SK-N-SH (cell line): ENCODE measurements around the gene RASD2. TPM values are rescaled to one million over a fixed set of nuclear protein-coding genes. Genes with fewer than 3 reads are reported as not detected.

Source experiments
- CTCF ChIA-PET: fragments of 300-600, 350-600 bp; formaldehyde crosslinking; extraction: SDS; loops from one replicate; lab custom pipeline; 2021; lab: Yijun Ruan, JAX
- POLR2A ChIA-PET: fragments of 350-600 bp; sonication (Branson Sonifier 250); formaldehyde crosslinking; extraction: SDS; loops from one replicate; lab custom pipeline; 2020; ENCODE audit warnings: antibody characterized with exemption, inconsistent platforms; lab: Yijun Ruan, JAX
- DNase-seq: peaks from one replicate; pipeline ENCODE4 v3.0.0; 2012
- H2AFZ ChIP-seq: fragments of 200-600 bp; sonication (generic); 2 replicates; pipeline ENCODE4 v1.8.1; 2016; ENCODE audit warnings: antibody characterized with exemption, mild to moderate bottlenecking, low read depth
- H3F3A ChIP-seq: fragments of 200-600 bp; sonication (generic); replicated peaks from 2 replicates; pipeline ENCODE3; 2016; ENCODE audit warnings: antibody characterized with exemption, mild to moderate bottlenecking; ENCODE audit not compliant: insufficient read depth
- H3K27ac ChIP-seq, 2 experiments: fragments of 200-500 bp in 1 of 2; fragments of 200-600 bp in 1 of 2; sonication (Bioruptor generic) in 1 of 2; sonication (generic), shearing (Covaris generic) in 1 of 2; 2 replicates each; pipeline versions ENCODE4 v1.5.1 to v1.6.1; 2014 to 2016; ENCODE audit warnings: low read depth in 2 of 2, inconsistent platforms in 1 of 2, low read length in 1 of 2, mild to moderate bottlenecking in 1 of 2, mixed read lengths in 1 of 2
- H3K27me3 ChIP-seq: fragments of 200-600 bp; sonication (generic), shearing (Covaris generic); 2 replicates; pipeline ENCODE4 v1.6.1; 2016; ENCODE audit warnings: mixed run types; ENCODE audit not compliant: insufficient read depth
- H3K36me3 ChIP-seq, 2 experiments: fragments of 200-500 bp in 1 of 2; fragments of 200-600 bp in 1 of 2; sonication (Bioruptor generic) in 1 of 2; sonication (generic) in 1 of 2; replicated peaks in 1 of 2; 2 replicates each; pipeline versions ENCODE3 to v1.5.1; 2014 to 2016; ENCODE audit warnings: low read length in 1 of 2, mild to moderate bottlenecking in 1 of 2; ENCODE audit not compliant: insufficient read depth in 2 of 2, control insufficient read depth in 1 of 2
- H3K4me1 ChIP-seq, 2 experiments: fragments of 200-500 bp in 1 of 2; fragments of 200-600 bp in 1 of 2; sonication (Bioruptor generic) in 1 of 2; sonication (generic), shearing (Covaris generic) in 1 of 2; 2 replicates each; pipeline versions ENCODE4 v1.5.1 to v1.6.1; 2014 to 2016; ENCODE audit warnings: low read depth in 1 of 2, low read length in 1 of 2, mixed run types in 1 of 2; ENCODE audit not compliant: insufficient read depth in 2 of 2, control insufficient read depth in 1 of 2
- H3K4me2 ChIP-seq: fragments of 200-600 bp; sonication (generic), shearing (Covaris generic); 2 replicates; pipeline ENCODE4 v1.6.1; 2017; ENCODE audit warnings: mixed run types
- H3K4me3 ChIP-seq, 2 experiments: fragments of 200-500 bp in 1 of 2; fragments of 200-600 bp in 1 of 2; sonication (Bioruptor generic) in 1 of 2; sonication (generic), shearing (Covaris generic) in 1 of 2; 2 replicates each; pipeline versions ENCODE4 v1.5.1 to v1.8.1; 2014 to 2016; ENCODE audit warnings: low read depth in 2 of 2, inconsistent platforms in 1 of 2, low read length in 1 of 2, mild to moderate bottlenecking in 1 of 2, mixed read lengths in 1 of 2, moderate library complexity in 1 of 2
- H3K79me2 ChIP-seq: fragments of 200-600 bp; sonication (generic); 2 replicates; pipeline ENCODE4 v1.8.1; 2017; ENCODE audit warnings: mild to moderate bottlenecking; ENCODE audit not compliant: insufficient read depth
- H3K9ac ChIP-seq: fragments of 200-600 bp; sonication (generic); 2 replicates; pipeline ENCODE4 v1.6.1; 2017; ENCODE audit warnings: mixed run types
- H3K9me2 ChIP-seq: fragments of 200-600 bp; sonication (generic); 2 replicates; pipeline ENCODE4 v1.6.1; 2017; ENCODE audit warnings: mixed run types
- H3K9me3 ChIP-seq: fragments of 200-600 bp; sonication (generic); 2 replicates; pipeline ENCODE4 v1.6.1; 2017; ENCODE audit warnings: mixed run types, mild to moderate bottlenecking, moderate library complexity
- H4K20me1 ChIP-seq: fragments of 200-600 bp; sonication (generic); 2 replicates; pipeline ENCODE4 v1.6.1; 2017; ENCODE audit warnings: mild to moderate bottlenecking, mixed run types; ENCODE audit not compliant: insufficient read depth
- CHD2 ChIP-seq: fragments of 150-350 bp; IDR thresholded peaks from 2 replicates; pipeline ENCODE4 v1.6.1; 2018; ENCODE audit warnings: low read length; ENCODE audit not compliant: partially characterized antibody
- CTCF ChIP-seq: fragments of 200-600 bp; sonication (generic); IDR thresholded peaks from 2 replicates; pipeline ENCODE4 v1.6.1; 2017; ENCODE audit warnings: antibody characterized with exemption, mild to moderate bottlenecking, moderate library complexity
- GATA2 ChIP-seq: sonication (generic); formaldehyde crosslinking; IDR thresholded peaks from 2 replicates; pipeline ENCODE4 v1.5.0; 2020; ENCODE audit warnings: mild to moderate bottlenecking, missing genetic modification reagents
- MAX ChIP-seq: IDR thresholded peaks from 2 replicates; pipeline ENCODE4 v1.4.0; 2012; ENCODE audit warnings: low read depth
- MEF2A ChIP-seq: IDR thresholded peaks from 2 replicates; pipeline ENCODE4 v1.4.0; 2012; ENCODE audit warnings: low read depth, borderline replicate concordance
- POLR2AphosphoS5 ChIP-seq: IDR thresholded peaks from 2 replicates; pipeline ENCODE4 v1.6.1; 2012; ENCODE audit warnings: low read depth, low read length
- RAD21 ChIP-seq: IDR thresholded peaks from 2 replicates; pipeline ENCODE4 v1.6.1; 2012; ENCODE audit warnings: mild to moderate bottlenecking, low read length
- RXRA ChIP-seq: IDR thresholded peaks from 2 replicates; pipeline ENCODE4 v1.4.0; 2012; ENCODE audit warnings: low read depth, mild to moderate bottlenecking, borderline replicate concordance
- TCF12 ChIP-seq: IDR thresholded peaks from 2 replicates; pipeline ENCODE4 v1.4.0; 2012
- TEAD4 ChIP-seq: IDR thresholded peaks from 2 replicates; pipeline ENCODE4 v1.4.0; 2012; ENCODE audit warnings: mild to moderate bottlenecking, borderline replicate concordance; ENCODE audit not compliant: insufficient read depth
- USF2 ChIP-seq: fragments of 150-350 bp; IDR thresholded peaks from 2 replicates; pipeline ENCODE4 v1.6.1; 2017; ENCODE audit warnings: antibody characterized with exemption, low read length, low read depth, borderline replicate concordance
- YY1 ChIP-seq: IDR thresholded peaks from 2 replicates; pipeline ENCODE4 v1.4.0; 2012; ENCODE audit warnings: low read depth, mild to moderate bottlenecking
- ZBTB33 ChIP-seq: IDR thresholded peaks from 2 replicates; pipeline ENCODE4 v1.4.0; 2012; ENCODE audit warnings: low read depth, borderline replicate concordance
- WGBS: methylation state at CpG from one replicate; pipeline ENCODE4 v1.1.6; 2017; ENCODE audit warnings: low lambda C conversion rate; 5-methylcytosine and 5-hydroxymethylcytosine counted together
- polyA plus RNA-seq, 3 experiments: library from polyadenylated mRNA; depleted of rRNA; stranded (reverse); fragments of >200 nt; gene quantifications; 2 replicates each; pipeline ENCODE4 v1.2.3, GENCODE V29; 2012
- TF ChIP-seq, protein P1 (sequence below): fragments of 150-350 bp; IDR thresholded peaks from 2 replicates; pipeline ENCODE4 v1.6.1; 2016; ENCODE audit warnings: mild to moderate bottlenecking, low read depth, low read length

Gene RASD2
- polyA plus RNA-seq, 1 of the 3 experiments (the other 2 are of a cell fraction): 0.30 TPM

DNA sequence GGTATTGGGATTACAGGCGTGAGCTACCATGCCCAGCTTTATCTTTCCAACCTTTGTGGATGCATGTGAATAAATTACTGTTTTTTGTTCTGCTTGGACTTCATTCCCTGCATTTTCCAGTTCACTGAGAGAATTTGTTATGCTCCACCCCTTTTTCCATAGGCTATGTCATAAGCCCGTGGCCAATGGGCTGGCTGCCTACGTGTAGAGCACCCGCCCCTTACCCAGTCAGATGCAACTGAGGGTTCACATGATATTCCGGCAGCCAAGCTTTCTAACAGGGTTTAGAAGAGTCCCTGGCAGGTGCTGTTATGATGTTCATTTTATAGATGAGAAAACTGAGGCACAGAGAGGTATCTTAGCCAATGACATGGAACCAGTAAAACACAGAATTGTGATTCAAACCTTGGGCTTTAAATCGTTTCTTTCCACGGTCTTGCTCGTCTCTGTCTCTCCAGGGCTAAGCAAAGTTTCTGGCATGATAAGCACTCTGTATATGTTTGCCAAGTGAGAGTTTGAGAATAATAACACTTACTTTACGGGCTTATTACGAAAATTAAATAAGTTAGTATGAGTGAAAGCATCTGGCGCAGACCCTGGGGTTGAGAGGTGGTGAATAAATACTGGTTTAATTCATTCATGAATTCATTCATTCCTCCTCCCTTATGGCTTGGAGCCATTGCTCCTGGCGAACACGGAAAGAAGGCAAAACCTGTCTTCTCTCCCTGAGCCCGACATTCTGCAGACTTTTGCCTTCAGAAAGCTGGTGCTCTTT, 42.4 kb upstream of the RASD2 start:
- ChIA-PET POLR2A (no interaction called here), CTCF (interaction anchor here (1.0 to 1.4 kb wide), 2 partner anchors 10 to 84 kb away, joined by 3 to 4 read pairs; no protein-coding TSS in a partner anchor)
- Histone ChIP-seq H3K9ac (no peak overlapping the region), H3K4me3 (no peak overlapping the region), H3K9me3 (no peaks in the 10 kb centered on the region), H3K9me2 (no peaks in the 10 kb centered on the region), H3K36me3 (no peaks in the 10 kb centered on the region), H3K27me3 (no peaks in the 10 kb centered on the region), H3K27ac (no peak overlapping the region), H2AFZ (no peak overlapping the region), H3K79me2 (no peaks in the 10 kb centered on the region), H4K20me1 (no peaks in the 10 kb centered on the region), H3K4me2 (no peak overlapping the region), H3F3A (no peaks in the 10 kb centered on the region), H3K4me1 (peaks cover 0 to 2% of the 10 kb centered on the region in 2 experiments; a peak in 1 of 4 replicates)
- DNase-seq: peak; percentile 47
- WGBS: 69% methylated on average over 14 of the region's 14 CpGs
- TF ChIP-seq MEF2A (no peak), RAD21 (no peak), CHD2 (no peak), GATA2 (CRISPR knock-in tag) (no peak), TEAD4 (no peak), POLR2AphosphoS5 (no peak), YY1 (no peak)
- TF ChIP-seq, protein P1, sequence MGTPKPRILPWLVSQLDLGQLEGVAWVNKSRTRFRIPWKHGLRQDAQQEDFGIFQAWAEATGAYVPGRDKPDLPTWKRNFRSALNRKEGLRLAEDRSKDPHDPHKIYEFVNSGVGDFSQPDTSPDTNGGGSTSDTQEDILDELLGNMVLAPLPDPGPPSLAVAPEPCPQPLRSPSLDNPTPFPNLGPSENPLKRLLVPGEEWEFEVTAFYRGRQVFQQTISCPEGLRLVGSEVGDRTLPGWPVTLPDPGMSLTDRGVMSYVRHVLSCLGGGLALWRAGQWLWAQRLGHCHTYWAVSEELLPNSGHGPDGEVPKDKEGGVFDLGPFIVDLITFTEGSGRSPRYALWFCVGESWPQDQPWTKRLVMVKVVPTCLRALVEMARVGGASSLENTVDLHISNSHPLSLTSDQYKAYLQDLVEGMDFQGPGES: no peak

GRCh38 chr22:35502836-35503235, 37.8 kb upstream of the RASD2 start:
- Histone ChIP-seq H3K9ac (no peak overlapping the region), H3K36me3 (no peaks in the 10 kb centered on the region), H3K9me3 (no peaks in the 10 kb centered on the region), H3K4me3 (no peak overlapping the region), H3K27ac (no peak overlapping the region), H4K20me1 (no peaks in the 10 kb centered on the region), H3K9me2 (no peaks in the 10 kb centered on the region), H3K4me1 (peaks cover 0 to 2% of the 10 kb centered on the region in 2 experiments; a peak in 1 of 4 replicates), H2AFZ (no peak overlapping the region), H3K4me2 (no peak overlapping the region), H3F3A (no peaks in the 10 kb centered on the region), H3K27me3 (no peaks in the 10 kb centered on the region), H3K79me2 (no peaks in the 10 kb centered on the region)
- TF ChIP-seq ZBTB33: no peak
- no peak for TF ChIP-seq TCF12
- TF ChIP-seq CTCF: no peak
- no peak for TF ChIP-seq MAX
- TF ChIP-seq RXRA: no peak
- TF ChIP-seq USF2: no peak
- TF ChIP-seq CHD2: no peak
- TF ChIP-seq, protein P1: no peak
- ChIA-PET POLR2A (no interaction called here), CTCF (no interaction called here)
- 62% methylated on average over 3 of the region's 3 CpGs for WGBS
- DNase-seq: no peak
